Astrocyte of the cerebellum (primary cell): ENCODE measurements around the gene TRIM24.

ENCODE experiments used
- DNase-seq: peaks from one replicate; pipeline ENCODE4 v3.0.0-alpha.2; 2011; ENCODE audit warnings: low read depth
- H3K4me3 ChIP-seq: 2 replicates; pipeline ENCODE4 v1.5.1; 2011; ENCODE audit warnings: mild to moderate bottlenecking, low read depth, low read length, moderate library complexity
- CTCF ChIP-seq: IDR thresholded peaks from 2 replicates; pipeline ENCODE4 v1.5.1; 2012; ENCODE audit warnings: low read length, low read depth, moderate library complexity, mild to moderate bottlenecking; ENCODE audit errors: missing control alignments
- in situ Hi-C: cut with HindIII; loops from 2 replicates; pipeline ENCODE4 v1.10.0; 2017; ENCODE audit warnings: low sequenced_read_pairs

The TRIM24 gene

GRCh38 chr7:138472292-138473079 is 12.4 kb downstream of the TRIM24 start:
- no peak overlapping the region for H3K4me3 ChIP-seq
- TF ChIP-seq CTCF: no peak
- DNase-seq: no peak
- in situ Hi-C loops: no loop called here

- no peak overlapping the region for H3K4me3 ChIP-seq
- no peak for DNase-seq
- TF ChIP-seq CTCF: no peak
- in situ Hi-C loops: no loop called here
Measured at GRCh38 chr7:138475377-138475776, 15.3 kb downstream of the TRIM24 start.

DNA sequence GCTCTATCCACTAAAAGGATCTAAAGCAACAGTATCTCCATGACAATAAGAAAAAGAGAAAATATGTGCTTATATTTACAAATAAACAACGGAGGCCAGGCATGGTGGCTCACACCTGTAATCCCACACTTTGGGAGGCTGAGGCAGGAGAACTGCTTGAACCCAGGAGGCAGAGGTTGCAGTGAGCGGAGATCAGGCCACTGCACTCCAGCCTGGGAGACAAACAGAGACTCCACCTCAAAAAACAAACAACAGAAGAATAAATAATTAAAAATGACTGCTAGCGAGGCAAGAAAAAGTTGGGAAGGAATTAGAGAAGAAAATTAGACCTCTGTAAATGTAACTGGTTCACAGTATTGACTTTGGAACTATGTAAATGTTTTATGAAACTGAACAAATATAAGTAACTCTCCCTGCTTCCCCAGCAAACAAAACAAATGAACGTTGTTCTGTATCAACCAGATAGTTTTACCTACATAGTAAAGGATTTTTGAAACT is 17.1 kb downstream of the TRIM24 start:
- in situ Hi-C loops: no loop called here
- H3K4me3 ChIP-seq: no peak overlapping the region
- no peak for TF ChIP-seq CTCF
- DNase-seq: no peak

- TF ChIP-seq CTCF: no peak
- in situ Hi-C loops: no loop called here
- DNase-seq: no peak
- H3K4me3 ChIP-seq: no peak overlapping the region
Measured at GRCh38 chr7:138477581-138477980, 17.5 kb downstream of the TRIM24 start.

DNA sequence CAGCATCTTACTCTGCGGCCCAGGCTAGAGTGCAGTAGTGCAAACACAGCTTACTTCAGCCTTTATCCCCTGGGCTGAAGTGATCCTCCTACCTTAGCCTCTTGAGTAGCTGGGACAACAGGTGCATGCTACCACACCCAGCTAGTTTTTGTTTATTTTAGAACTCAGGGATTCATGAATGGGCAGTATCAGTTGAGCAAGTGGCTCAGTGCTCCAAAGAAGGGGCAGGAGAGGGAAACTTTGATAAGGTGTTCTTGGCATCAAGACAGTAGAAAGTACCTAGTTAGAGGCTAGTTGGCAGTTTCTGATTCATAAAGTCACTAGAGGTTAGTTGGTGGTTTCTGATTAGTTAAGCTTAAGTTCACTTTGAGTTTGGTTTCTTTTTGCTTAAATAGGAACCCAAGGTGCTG is 18.4 kb downstream of the TRIM24 start:
- no peak overlapping the region for H3K4me3 ChIP-seq
- no peak for DNase-seq
- in situ Hi-C loops: no loop called here
- no peak for TF ChIP-seq CTCF

DNA sequence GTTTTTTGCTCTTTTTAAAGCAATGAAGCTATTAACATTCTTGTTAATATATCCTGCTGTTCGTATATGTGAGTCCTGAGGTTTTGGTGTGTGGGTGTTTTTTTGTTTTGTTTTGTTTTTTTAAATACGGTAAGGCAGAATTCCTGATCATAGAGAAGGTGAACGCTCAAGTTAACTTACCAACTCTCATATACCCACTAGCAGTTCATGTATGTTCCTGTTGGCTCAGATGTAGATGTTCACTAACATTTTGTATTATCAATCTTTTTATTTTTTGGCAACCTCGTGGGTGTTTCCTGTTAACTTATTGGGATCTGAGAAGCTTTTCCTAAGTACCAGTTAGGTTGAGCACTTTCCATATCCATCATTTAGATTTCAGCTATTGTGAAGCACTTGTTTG is 20.5 kb downstream of the TRIM24 start:
- DNase-seq: no peak
- no peak overlapping the region for H3K4me3 ChIP-seq
- TF ChIP-seq CTCF: no peak
- in situ Hi-C loops: no loop called here
